Measurements from ENCODE around the gene RBM39. TPM values are rescaled to one million over a fixed set of nuclear protein-coding genes. Genes with fewer than 3 reads are reported as not detected.

RBM39 gene
- total and polyA plus RNA-seq, 9 of the 15 experiments (the other 6 are each of a cell fraction or from before 2014, with no cell fraction given): 143 to 319 (median 228) TPM

DNA sequence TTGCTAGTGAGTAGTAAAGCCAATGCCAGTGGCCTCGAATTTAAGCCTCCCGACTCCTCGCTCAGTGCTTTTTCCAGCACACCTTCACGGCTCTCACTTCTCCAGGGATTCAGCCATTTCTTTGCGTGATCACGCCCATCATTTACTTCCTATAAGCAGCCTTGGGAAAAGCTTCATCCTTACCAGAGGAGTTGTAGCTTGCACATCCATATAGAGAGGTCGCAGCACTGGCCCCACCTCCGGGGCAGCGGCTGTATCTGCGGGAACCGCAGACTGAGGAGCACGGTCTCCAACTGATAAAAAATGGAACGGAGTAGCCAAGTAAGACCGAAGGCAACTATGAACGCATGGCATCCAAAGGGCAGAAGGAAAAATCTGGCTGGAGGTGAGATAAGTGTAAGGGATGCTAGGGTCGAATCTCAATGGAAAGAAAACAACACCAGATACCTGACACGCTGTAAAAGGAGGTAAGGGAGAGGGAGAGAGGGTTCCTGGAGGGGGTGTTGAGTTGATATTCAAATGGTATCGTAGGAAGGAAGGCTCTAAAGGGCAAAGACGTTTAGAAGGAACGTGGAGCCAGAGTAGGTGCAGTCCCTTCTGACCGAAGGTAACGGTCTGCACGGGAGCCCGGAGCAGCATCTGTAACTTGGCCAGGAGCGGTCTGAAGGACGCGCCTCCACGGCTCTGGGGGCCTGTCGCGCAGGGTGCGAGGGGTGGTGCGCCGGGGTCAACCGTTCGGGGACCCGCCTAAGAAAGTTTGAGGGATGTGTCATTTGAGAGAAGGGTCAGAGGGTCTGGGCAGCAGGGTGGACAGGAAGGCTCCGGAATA is 43.5 kb downstream of the RBM39 start (continued):
- TF ChIP-seq ZNF639 (CRISPR knock-in tag; conservative IDR thresholded peaks at IDR 0.05 in 1 of 2, IDR thresholded peaks at IDR 0.05 in 1 of 2): no peak
- no peak for TF ChIP-seq E4F1 (CRISPR knock-in tag; IDR thresholded peaks at IDR 0.05; ENCODE audit: borderline replicate concordance)
- TF ChIP-seq, protein P1, sequence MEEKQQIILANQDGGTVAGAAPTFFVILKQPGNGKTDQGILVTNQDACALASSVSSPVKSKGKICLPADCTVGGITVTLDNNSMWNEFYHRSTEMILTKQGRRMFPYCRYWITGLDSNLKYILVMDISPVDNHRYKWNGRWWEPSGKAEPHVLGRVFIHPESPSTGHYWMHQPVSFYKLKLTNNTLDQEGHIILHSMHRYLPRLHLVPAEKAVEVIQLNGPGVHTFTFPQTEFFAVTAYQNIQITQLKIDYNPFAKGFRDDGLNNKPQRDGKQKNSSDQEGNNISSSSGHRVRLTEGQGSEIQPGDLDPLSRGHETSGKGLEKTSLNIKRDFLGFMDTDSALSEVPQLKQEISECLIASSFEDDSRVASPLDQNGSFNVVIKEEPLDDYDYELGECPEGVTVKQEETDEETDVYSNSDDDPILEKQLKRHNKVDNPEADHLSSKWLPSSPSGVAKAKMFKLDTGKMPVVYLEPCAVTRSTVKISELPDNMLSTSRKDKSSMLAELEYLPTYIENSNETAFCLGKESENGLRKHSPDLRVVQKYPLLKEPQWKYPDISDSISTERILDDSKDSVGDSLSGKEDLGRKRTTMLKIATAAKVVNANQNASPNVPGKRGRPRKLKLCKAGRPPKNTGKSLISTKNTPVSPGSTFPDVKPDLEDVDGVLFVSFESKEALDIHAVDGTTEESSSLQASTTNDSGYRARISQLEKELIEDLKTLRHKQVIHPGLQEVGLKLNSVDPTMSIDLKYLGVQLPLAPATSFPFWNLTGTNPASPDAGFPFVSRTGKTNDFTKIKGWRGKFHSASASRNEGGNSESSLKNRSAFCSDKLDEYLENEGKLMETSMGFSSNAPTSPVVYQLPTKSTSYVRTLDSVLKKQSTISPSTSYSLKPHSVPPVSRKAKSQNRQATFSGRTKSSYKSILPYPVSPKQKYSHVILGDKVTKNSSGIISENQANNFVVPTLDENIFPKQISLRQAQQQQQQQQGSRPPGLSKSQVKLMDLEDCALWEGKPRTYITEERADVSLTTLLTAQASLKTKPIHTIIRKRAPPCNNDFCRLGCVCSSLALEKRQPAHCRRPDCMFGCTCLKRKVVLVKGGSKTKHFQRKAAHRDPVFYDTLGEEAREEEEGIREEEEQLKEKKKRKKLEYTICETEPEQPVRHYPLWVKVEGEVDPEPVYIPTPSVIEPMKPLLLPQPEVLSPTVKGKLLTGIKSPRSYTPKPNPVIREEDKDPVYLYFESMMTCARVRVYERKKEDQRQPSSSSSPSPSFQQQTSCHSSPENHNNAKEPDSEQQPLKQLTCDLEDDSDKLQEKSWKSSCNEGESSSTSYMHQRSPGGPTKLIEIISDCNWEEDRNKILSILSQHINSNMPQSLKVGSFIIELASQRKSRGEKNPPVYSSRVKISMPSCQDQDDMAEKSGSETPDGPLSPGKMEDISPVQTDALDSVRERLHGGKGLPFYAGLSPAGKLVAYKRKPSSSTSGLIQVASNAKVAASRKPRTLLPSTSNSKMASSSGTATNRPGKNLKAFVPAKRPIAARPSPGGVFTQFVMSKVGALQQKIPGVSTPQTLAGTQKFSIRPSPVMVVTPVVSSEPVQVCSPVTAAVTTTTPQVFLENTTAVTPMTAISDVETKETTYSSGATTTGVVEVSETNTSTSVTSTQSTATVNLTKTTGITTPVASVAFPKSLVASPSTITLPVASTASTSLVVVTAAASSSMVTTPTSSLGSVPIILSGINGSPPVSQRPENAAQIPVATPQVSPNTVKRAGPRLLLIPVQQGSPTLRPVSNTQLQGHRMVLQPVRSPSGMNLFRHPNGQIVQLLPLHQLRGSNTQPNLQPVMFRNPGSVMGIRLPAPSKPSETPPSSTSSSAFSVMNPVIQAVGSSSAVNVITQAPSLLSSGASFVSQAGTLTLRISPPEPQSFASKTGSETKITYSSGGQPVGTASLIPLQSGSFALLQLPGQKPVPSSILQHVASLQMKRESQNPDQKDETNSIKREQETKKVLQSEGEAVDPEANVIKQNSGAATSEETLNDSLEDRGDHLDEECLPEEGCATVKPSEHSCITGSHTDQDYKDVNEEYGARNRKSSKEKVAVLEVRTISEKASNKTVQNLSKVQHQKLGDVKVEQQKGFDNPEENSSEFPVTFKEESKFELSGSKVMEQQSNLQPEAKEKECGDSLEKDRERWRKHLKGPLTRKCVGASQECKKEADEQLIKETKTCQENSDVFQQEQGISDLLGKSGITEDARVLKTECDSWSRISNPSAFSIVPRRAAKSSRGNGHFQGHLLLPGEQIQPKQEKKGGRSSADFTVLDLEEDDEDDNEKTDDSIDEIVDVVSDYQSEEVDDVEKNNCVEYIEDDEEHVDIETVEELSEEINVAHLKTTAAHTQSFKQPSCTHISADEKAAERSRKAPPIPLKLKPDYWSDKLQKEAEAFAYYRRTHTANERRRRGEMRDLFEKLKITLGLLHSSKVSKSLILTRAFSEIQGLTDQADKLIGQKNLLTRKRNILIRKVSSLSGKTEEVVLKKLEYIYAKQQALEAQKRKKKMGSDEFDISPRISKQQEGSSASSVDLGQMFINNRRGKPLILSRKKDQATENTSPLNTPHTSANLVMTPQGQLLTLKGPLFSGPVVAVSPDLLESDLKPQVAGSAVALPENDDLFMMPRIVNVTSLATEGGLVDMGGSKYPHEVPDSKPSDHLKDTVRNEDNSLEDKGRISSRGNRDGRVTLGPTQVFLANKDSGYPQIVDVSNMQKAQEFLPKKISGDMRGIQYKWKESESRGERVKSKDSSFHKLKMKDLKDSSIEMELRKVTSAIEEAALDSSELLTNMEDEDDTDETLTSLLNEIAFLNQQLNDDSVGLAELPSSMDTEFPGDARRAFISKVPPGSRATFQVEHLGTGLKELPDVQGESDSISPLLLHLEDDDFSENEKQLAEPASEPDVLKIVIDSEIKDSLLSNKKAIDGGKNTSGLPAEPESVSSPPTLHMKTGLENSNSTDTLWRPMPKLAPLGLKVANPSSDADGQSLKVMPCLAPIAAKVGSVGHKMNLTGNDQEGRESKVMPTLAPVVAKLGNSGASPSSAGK (IDR thresholded peaks at IDR 0.05): no peak
- 0 out of 2 replicates have a peak, but pooled peaks have one; percentile 20 for TF ChIP-seq BACH1 (tag; IDR thresholded peaks at IDR 0.05)
- no peak for TF ChIP-seq SUPT5H (IDR thresholded peaks at IDR 0.05)
- no peak for TF ChIP-seq HOMEZ (CRISPR knock-in tag; IDR thresholded peaks at IDR 0.05)
- no peak for TF ChIP-seq NFATC3 (IDR thresholded peaks at IDR 0.05)
- TF ChIP-seq ESRRA (IDR thresholded peaks at IDR 0.05; ENCODE audit: borderline replicate concordance, low read depth): no peak
- TF ChIP-seq RFX1 (IDR thresholded peaks at IDR 0.05): no peak
